Measurements from ENCODE around the gene SAP25. TPM values are rescaled to one million over a fixed set of nuclear protein-coding genes. Genes with fewer than 3 reads are reported as not detected.

The SAP25 gene
- total RNA-seq, 2 experiments from 2014 or later, result 52.0 to 53.4 TPM

DNA sequence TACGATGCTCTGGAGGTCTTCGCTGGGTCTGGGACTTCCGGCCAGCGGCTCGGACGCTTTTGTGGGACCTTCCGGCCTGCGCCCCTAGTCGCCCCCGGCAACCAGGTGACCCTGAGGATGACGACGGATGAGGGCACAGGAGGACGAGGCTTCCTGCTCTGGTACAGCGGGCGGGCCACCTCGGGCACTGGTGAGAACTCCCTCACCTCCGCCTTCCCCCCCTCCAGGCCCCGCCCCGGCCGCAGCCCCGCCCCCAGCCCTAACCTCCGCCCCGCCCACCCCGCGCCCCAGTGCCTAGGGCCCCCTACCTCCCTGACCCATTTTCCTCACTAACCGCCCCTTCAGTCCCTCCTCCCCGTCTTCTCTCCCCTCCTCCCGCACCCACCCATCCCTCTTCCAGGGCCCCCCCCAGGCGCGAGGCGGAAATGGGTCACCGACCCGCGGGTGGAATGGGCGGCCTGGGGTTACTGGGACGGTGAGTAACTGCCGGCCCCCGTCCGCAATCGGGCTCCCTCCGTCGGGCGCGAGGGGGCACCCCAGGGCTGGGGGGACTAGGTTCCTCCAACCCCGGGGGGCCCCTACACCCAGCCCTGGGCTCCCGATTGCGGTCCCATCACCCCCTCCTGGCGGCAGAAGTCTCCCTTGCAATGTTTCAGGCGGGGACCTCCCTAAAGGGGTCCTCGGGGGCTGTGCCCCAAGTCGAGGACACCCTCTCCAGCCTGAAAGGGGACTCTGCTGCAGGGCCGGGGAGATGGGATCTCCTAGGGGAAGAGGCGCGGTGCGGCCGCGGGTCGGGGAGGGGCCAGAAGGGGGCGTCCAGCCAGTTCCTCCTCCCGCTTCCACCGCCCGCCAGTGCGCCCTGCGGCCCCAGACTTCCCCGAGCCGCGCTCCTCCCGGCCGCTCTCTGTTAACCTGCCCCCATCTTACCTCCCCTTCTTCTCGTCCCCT, 30.6 kb upstream of the SAP25 start:
- Mint-ChIP-seq H3K4me1 (ENCODE audit: low read depth) (peaks cover 23% of the 10 kb centered on the region), H3K9me3 (no peaks in the 10 kb centered on the region), H3K27me3 (no peaks in the 10 kb centered on the region), H3K4me3 (peak overlapping the region; percentile 92), H3K36me3 (ENCODE audit: low read depth) (no peaks in the 10 kb centered on the region), H3K27ac (peak overlapping the region; percentile 76)
- Histone ChIP-seq H3K36me3 (ENCODE audit: insufficient read depth, low read length) (no peaks in the 10 kb centered on the region), H3K4me3 (ENCODE audit: low read length) (peak overlapping the region; percentile 86), H3K9me3 (ENCODE audit: control insufficient read depth in 1 of 2, insufficient read depth in 1 of 2, low read length in 2 of 2) (no peaks in the 10 kb centered on the region), H3K27ac (ENCODE audit: low read depth in 1 of 2, low read length in 2 of 2) (peak overlapping the region; percentile 13 to 63), H3K27me3 (ENCODE audit: control insufficient read depth in 1 of 2, insufficient read depth in 2 of 2, low read length in 2 of 2) (no peaks in the 10 kb centered on the region), H3K4me1 (ENCODE audit: insufficient read depth, low read length) (peaks cover 29% of the 10 kb centered on the region)
- TF ChIP-seq, protein P1, sequence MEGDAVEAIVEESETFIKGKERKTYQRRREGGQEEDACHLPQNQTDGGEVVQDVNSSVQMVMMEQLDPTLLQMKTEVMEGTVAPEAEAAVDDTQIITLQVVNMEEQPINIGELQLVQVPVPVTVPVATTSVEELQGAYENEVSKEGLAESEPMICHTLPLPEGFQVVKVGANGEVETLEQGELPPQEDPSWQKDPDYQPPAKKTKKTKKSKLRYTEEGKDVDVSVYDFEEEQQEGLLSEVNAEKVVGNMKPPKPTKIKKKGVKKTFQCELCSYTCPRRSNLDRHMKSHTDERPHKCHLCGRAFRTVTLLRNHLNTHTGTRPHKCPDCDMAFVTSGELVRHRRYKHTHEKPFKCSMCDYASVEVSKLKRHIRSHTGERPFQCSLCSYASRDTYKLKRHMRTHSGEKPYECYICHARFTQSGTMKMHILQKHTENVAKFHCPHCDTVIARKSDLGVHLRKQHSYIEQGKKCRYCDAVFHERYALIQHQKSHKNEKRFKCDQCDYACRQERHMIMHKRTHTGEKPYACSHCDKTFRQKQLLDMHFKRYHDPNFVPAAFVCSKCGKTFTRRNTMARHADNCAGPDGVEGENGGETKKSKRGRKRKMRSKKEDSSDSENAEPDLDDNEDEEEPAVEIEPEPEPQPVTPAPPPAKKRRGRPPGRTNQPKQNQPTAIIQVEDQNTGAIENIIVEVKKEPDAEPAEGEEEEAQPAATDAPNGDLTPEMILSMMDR (IDR thresholded peaks at IDR 0.05), result peak; percentile 62
- ChIA-PET CTCF (interaction anchor here (0.6 to 2.3 kb wide), 6 partner anchors 10 to 101 kb away, joined by 3 to 8 read pairs (median 4); partner anchors contain the start of genes LRCH4 and POP7), POLR2A (interaction anchor here (0.8 to 5.2 kb wide), 13 partner anchors 8 to 427 kb away, joined by 3 to 48 read pairs (median 3); partner anchors contain the start of genes FBXO24, GPC2, LRCH4 and MOSPD3)
- intact Hi-C loops (cut with DNase I, micrococcal nuclease), result loop anchor here (1.0 to 2.0 kb wide), 4 partner anchors 17 to 87 kb away; partner anchors contain the start of genes FBXO24 (in 1 of the 2), GNB2 (in 1 of the 2) and LRCH4 (in 1 of the 2)
- ATAC-seq (ENCODE audit: poor library complexity) (peak; percentile 66), DNase-seq (peak; percentile 57 to 90 (median 69))

DNA sequence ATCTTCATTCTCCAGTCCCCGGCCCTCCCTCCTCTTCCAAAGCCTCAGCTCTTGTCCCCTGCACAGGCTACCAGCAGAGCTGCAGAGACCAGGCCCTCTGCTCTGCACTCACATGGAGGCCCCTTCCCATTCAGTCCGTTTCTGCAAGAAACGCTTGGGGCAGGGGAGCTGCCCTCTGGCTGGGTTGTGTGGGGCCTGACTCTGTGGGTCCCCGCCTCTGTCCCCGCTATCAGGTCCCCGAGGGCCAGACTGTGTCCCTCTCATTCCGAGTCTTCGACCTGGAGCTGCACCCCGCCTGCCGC, 30.0 kb upstream of the SAP25 start:
- no peaks in the 10 kb centered on the region for H3K9me3 ChIP-seq (ENCODE audit: control insufficient read depth in 1 of 2, insufficient read depth in 1 of 2, low read length in 2 of 2)
- peak; percentile 8 for ATAC-seq (ENCODE audit: poor library complexity)
- H3K36me3 ChIP-seq (ENCODE audit: insufficient read depth, low read length), result no peaks in the 10 kb centered on the region
- peaks cover 29% of the 10 kb centered on the region for H3K4me1 ChIP-seq (ENCODE audit: insufficient read depth, low read length)
- Mint-ChIP-seq H3K27ac (peak overlapping the region; percentile 76), H3K9me3 (no peaks in the 10 kb centered on the region), H3K4me1 (ENCODE audit: low read depth) (peaks cover 23% of the 10 kb centered on the region), H3K27me3 (no peaks in the 10 kb centered on the region), H3K4me3 (peak overlapping the region; percentile 62), H3K36me3 (ENCODE audit: low read depth) (no peaks in the 10 kb centered on the region)
- peak overlapping the region; percentile 86 for H3K4me3 ChIP-seq (ENCODE audit: low read length)
- CTCF ChIA-PET, result interaction anchor here (0.6 to 2.3 kb wide), 3 partner anchors 10 to 101 kb away, joined by 3 to 8 read pairs (median 4); partner anchors contain the start of gene POP7
- TF ChIP-seq, protein P1 (IDR thresholded peaks at IDR 0.05), result no peak
- DNase-seq, result no peak
- POLR2A ChIA-PET, result interaction anchor here (0.8 to 3.6 kb wide), 4 partner anchors 8 to 102 kb away, joined by 3 to 38 read pairs (median 6); partner anchors contain the start of genes FBXO24, LRCH4 and MOSPD3
- intact Hi-C loops (cut with DNase I, micrococcal nuclease), result loop anchor here (1.0 to 2.0 kb wide), 5 partner anchors 16 to 88 kb away; partner anchors contain the start of genes FBXO24 (in 1 of the 2), GNB2 (in 1 of the 2) and LRCH4 (in 1 of the 2)
- no peaks in the 10 kb centered on the region for H3K27me3 ChIP-seq (ENCODE audit: control insufficient read depth in 1 of 2, insufficient read depth in 2 of 2, low read length in 2 of 2)
- peak overlapping the region; percentile 13 to 63 for H3K27ac ChIP-seq (ENCODE audit: low read depth in 1 of 2, low read length in 2 of 2)

DNA sequence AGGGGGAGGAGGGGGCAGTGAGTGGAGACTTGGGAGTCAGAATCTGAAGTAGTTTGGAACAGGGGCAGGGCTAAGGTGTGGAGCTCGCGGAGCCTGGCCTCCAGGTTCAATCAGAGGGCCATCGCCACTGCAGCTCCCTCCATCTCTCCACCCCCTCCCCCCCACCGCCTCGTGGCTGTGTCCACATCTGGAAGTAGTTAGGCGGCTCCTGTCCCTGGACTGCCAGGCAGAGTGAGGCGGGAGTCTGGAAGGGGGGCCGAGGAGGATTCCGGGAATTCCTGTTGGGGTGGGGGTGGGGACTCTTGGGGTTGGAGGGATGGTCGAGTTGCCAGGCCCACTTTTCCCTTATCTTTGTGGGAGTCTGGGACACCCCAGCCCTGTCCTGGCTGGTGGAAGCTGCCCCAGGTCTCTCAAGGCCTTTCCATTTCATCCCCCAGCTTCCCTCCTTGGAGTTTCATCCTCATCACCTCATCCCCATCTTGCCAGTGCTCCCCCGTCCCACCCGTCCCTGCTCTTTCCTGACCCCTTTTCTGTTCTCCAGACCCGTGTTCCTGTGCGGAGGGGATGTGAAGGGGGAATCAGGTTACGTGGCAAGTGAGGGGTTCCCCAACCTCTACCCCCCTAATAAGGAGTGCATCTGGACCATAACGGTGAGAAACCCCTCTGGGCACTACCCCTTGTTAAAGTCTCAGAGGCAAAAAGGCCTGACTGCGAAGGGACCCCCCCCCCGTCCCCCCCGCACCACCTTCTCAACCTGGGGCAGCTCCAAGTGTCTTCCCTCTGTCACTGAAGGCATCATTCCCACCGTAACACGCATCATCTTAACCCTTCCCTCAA, 29.4 kb upstream of the SAP25 start:
- intact Hi-C loops (cut with DNase I, micrococcal nuclease), result loop anchor here in 1 of 2 experiments (2.0 kb wide), 1 partner anchor 20 kb away; no protein-coding TSS in a partner anchor
- peaks cover 23% of the 10 kb centered on the region for H3K4me1 Mint-ChIP-seq (ENCODE audit: low read depth)
- peak overlapping the region; percentile 20 for H3K4me3 Mint-ChIP-seq
- ChIA-PET CTCF (interaction anchor here (0.6 to 2.3 kb wide), 3 partner anchors 9 to 102 kb away, joined by 3 to 8 read pairs (median 4); partner anchors contain the start of gene POP7), POLR2A (interaction anchor here (0.8 to 3.6 kb wide), 4 partner anchors 9 to 102 kb away, joined by 3 to 38 read pairs (median 6); partner anchors contain the start of genes FBXO24, LRCH4 and MOSPD3)
- DNase-seq (peak in 1 of 14 experiments; percentile 37), ATAC-seq (ENCODE audit: poor library complexity) (no peak)
- TF ChIP-seq, protein P1 (IDR thresholded peaks at IDR 0.05), result no peak
- no peaks in the 10 kb centered on the region for H3K27me3 Mint-ChIP-seq
- H3K9me3 Mint-ChIP-seq, result no peaks in the 10 kb centered on the region
- peaks cover 29% of the 10 kb centered on the region for H3K4me1 ChIP-seq (ENCODE audit: insufficient read depth, low read length)
- H3K4me3 ChIP-seq (ENCODE audit: low read length), result peak overlapping the region; percentile 86
- no peaks in the 10 kb centered on the region for H3K36me3 Mint-ChIP-seq (ENCODE audit: low read depth)
- H3K9me3 ChIP-seq (ENCODE audit: control insufficient read depth in 1 of 2, insufficient read depth in 1 of 2, low read length in 2 of 2), result no peaks in the 10 kb centered on the region
- no peak overlapping the region for H3K27ac Mint-ChIP-seq
- peak overlapping the region in 1 of 2 donors; percentile 63 for H3K27ac ChIP-seq (ENCODE audit: low read depth in 1 of 2, low read length in 2 of 2)
- H3K36me3 ChIP-seq (ENCODE audit: insufficient read depth, low read length), result no peaks in the 10 kb centered on the region
- H3K27me3 ChIP-seq (ENCODE audit: control insufficient read depth in 1 of 2, insufficient read depth in 2 of 2, low read length in 2 of 2), result no peaks in the 10 kb centered on the region

All from CD4-positive, alpha-beta T cell (primary cell).